SHP77 treated with DMSO at 0.1 percent for 48 hours (cell line): ENCODE data around the gene SMURF1.

Source experiments
- DNase-seq: peaks from one replicate; lab custom pipeline; 2025; lab: John Stamatoyannopoulos, UW

The SMURF1 gene

DNA sequence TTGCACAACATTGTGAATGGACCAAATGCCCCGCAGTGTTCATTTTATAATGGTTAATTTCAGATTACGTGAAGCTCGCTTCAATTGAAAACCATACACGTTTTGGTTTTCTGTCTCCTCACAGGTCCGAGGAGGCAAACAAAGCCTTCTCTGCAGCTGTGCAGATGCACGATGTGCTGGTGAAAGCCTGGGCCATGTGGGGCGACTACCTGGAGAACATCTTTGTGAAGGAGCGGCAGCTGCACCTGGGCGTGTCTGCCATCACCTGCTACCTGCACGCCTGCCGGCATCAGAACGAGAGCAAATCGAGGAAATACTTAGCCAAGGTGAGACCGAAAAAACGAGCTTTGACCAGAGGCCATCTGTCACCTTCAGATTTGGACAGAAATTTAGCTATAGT, 155.3 kb downstream of the SMURF1 start:
- no peak for DNase-seq

DNA sequence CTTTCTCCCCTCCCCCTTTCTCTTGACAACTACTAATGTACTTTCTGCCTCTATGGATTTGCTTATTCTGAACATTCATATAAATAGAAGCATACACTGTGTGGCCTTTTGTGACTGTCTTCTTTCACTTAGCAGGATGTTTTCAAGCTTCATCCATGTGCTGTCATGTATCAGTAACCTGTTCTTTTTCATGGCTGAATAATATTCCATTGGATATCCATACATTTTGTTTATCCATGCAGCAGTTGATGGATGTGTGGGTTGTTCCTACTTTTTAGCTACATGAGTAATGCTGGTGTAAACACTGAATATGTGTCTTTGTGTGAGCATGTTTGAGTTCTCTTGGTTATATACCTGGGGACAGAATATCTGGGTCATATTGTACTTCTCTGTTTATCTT, 158.0 kb downstream of the SMURF1 start:
- DNase-seq = no peak

DNA sequence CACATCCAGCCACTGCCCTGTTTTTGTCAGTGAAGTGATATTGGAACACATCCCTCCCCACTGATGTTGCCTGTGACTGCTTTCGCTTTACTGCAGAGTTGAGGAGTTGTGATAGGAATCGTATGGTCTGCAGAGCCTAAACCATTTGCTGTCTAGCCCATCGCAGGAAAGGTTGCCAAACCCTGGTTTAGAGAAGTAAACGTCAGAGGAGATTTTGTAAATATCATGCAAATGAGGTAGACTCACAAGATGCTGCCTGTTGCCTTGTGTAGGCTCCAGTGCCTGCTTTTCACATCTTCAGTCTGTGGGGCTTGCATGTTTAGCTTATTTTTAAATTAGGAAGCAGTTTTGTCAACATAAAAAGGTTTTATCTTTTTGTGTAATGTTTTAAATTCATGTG, 158.5 kb downstream of the SMURF1 start:
- DNase-seq = no peak

DNA sequence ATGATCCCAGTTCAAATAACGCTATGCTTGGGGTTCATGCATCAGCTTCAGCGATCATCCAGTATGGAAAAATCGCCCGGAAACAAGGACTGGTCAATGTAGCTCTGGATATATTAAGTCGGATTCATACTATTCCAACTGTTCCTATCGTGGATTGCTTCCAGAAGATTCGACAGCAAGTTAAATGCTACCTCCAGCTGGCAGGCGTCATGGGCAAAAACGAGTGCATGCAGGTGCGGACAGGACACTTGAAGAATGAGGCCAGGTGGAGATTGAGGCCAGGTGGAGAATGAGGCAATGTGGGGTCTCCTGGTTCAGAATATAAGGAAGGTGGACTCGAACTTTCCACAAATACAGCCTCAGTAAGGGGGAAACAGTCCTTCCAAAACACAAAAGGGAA, 159.8 kb downstream of the SMURF1 start:
- DNase-seq = no peak

DNA sequence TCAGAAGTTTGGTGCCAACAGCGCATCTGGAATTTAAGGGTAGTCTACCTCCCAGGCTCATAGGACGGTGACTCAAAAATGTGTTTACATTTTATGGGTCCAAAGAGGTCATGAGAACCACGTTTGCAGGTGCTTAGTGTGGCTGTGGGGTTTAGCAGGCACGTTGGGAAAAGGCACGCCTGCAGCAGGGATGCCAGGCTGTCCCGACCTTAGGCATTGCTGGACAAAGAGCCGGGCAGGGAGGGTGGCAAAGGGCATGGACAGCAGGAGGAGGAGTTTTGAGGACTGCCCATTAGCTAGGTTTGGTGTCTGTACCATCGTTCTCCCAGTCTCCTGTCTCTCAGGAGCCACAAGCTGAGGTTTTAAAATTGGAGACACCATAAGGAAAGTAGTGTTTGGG, 161.2 kb downstream of the SMURF1 start:
- DNase-seq = no peak

DNA sequence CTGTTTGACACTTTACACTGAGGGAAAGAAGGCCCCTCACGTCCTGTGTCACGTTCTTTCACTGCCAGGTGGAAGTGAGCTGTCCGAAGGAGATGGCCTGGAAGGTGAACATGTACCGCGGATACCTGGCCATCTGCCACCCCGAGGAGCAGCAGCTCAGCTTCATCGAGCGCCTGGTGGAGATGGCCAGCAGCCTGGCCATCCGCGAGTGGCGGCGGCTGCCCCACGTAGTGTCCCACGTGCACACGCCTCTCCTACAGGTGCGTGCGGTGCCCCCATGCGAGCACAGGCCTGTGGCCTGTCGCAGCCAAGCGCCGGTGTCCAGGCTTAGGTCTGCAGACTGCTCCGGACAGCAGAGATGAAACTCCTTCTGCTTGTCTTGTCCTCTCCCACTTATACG, 162.2 kb downstream of the SMURF1 start:
- DNase-seq = no peak

DNA sequence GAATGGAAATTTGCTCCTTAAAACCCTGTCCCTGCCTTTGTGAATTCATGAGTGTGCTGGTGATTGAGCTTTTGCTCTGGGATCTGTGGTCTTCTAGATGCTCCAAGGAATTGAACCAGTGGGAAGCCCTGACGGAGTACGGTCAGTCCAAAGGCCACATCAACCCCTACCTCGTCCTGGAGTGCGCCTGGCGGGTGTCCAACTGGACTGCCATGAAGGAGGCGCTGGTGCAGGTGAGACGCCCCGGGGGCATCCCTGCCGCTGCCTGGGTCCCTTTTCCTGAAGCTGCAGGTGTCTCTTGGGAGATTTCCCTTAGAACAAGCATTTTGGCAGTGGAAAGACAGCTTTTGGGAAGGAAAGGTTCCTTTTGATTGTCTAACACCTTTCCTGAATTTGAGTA, 165.2 kb downstream of the SMURF1 start:
- DNase-seq = no peak
